NCI-H526 (cell line): ENCODE data around the gene SLC22A14.
"Not testable (repeated sequence)": the region's sequence is repeated elsewhere in the genome, so short reads cannot be mapped to it uniquely, and the experiment has no call there.

ENCODE experiments used
- DNase-seq, 2 experiments: peaks; one replicate each; lab custom pipeline; 2025; lab: John Stamatoyannopoulos, UW

The SLC22A14 gene

GRCh38 chr3:38270606-38271005 lies 11.5 kb upstream of the SLC22A14 start:
- DNase-seq, result no peak

DNA sequence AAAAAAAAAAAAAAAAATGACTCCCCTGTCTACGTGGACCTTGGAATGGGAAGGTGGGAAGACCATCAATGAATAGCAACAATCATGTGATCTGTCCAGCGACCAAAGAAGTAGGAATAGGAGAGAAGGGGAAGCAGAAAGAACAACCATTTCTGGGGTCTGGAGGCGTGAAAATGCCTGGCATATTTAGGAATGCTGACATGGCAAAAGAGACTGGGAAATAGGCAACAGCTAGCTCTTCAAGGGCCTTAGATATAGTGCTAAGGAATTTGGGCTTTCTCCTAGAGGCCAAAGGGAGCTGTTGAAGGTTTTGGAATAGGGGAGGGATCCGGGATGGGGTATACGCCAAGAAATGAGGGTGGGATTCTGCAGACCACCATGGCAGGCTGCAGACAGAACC lies 10.5 kb upstream of the SLC22A14 start:
- DNase-seq, result no peak

DNA sequence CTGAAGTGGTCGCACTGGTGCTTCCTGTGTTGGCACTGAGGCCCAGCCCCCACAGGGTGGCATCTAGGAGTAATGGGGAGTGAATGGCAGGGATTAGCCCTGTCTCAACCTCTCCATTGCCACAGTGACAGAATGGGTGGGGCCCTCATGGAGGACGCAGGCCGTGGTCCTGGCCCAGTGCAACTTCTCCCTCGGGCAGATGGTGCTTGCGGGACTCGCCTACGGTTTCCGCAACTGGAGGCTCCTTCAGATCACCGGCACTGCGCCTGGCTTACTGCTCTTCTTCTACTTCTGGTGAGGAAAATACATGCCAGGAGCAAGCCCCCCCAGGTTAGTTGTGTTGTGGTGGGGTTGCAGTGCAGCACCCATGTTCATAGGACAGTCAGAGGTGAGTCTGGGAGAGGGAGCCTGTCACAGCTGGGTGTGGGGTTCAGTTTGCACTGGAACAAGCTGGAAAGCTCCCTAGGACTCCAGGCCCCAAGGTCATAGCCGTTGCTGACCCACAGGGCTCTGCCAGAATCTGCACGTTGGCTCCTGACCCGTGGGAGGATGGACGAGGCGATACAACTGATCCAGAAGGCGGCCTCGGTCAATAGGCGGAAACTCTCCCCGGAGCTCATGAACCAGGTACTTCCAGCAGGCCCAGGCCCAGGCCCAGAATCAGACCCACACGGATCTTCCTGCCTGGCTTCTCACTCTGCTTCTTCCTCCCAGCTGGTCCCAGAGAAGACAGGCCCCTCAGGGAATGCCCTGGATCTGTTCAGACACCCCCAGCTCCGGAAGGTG lies 7.0 kb upstream of the SLC22A14 start:
- DNase-seq, result no peak

DNA sequence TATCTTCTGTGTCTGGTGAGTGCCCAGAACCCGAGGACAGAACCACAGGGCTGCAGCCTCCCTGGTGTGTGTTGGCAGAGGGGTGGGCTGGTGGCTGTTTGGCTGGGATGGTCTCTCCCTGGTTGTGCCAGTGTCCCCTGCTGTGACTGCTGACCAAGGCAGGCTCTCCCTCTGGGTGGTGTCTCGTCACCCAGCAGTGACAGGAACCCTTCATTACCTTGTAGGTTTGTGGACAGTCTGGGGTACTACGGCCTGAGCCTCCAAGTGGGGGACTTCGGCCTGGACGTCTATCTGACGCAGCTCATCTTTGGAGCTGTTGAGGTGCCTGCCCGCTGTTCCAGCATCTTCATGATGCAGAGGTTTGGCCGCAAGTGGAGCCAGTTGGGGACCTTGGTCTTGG lies 6.4 kb upstream of the SLC22A14 start:
- no peak for DNase-seq

GRCh38 chr3:38276081-38276916 lies 5.8 kb upstream of the SLC22A14 start:
- DNase-seq, result no peak

GRCh38 chr3:38276917-38277630 lies 5.0 kb upstream of the SLC22A14 start:
- DNase-seq, result no peak

DNA sequence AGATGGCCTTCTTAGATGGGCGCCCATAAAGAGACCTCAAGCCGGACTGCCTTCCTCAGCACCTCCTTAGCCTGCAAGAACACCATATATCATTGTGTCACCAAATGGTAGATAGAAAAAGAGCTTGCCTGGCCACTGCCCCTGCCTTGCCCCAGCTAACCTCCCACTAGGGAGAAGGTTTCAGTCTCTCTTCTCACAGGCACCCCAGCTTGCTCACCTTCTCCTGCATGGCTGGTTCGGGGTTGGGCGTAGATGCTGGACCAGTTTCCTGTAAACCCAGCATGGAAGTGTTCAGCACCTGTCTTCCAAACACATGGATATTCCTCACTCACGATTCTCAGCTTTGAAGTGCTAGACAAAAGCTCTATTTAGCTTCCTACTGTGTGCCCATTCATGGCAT lies 3.3 kb upstream of the SLC22A14 start:
- no peak for DNase-seq

- no peak for DNase-seq
Measured at GRCh38 chr3:38283810-38284755, 2.0 kb downstream of the SLC22A14 start.

DNA sequence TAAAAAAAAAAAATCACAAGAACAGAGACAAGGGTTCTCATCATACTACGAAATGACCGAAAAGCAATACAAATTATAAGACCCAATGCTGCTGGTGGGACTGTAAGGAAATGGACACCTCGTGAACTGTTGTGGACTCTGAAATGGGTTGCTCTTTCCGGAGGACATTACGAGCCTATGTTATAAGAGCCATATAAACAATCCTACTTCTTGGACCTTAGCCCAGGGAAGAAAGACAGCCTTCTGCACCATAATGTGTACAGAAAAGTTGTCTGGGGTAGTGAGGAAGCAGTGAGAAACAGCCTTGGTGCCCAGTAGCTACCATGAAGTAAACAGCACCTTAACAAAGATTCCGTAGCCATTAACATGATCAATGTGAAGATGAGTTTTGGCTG lies 2.7 kb downstream of the SLC22A14 start:
- DNase-seq, result no peak

DNA sequence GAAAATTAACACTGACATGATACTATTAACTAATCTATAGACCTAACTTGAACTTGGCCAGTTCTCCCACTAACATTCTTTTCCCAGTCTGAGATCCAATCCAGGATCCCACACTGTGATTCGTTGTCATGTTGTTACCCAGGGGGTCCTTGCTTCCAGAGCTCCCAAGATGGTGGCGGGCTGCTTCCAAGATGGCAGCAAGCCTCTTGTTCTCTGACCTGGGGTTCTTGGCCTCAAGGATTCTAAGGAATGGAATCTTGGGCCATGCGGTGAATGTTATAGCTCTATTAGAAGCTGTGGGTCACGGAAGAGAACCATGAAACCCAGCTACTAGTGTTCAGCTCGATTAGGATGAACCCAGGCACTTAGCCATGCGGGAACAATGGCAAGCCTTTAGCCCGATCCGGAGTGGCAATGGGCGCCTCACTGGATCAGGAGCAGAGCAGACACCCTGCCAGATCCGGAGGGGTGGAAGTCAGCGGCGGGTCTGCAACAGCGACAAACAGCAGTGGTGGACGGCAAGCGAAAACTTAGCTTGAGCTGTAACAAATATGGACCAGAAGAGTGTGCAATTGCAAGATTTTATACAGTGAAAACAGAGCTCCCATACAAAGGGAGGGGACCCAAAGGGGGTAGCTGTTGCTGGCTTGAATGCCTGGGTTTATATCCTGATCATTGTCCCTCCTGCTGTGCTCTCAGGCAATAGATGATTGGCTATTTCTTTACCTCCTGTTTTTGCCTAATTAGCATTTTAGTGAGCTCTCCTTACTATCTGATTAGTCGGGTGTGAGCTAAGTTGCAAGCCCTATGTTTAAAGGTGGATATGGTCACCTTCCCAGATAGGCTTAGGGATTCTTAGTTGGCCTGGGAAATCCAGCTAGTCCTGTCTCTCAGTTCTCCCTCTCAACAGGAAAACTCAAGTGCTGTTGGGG lies 7.5 kb downstream of the SLC22A14 start:
- not testable (repeated sequence) for DNase-seq

- DNase-seq, result not testable (repeated sequence)
Measured at GRCh38 chr3:38297053-38297452, 15.0 kb downstream of the SLC22A14 start.

DNA sequence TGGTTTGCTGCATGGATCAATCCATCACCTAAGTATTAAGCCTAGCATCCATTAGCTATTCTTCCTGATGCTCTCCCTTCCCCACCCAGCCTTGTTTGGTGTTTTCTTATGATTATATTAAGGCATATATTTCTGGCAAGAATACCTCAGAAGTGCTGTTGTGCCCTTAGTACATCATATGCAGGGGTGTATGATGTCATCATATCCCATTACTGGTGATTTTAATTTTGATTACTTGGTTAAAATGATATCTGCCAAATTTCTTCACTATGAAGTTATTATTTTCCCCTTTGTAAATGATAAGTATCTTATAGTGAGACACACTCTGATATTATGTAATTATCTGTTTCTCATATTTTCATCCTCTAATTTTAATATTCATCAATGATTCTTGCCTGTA lies 15.4 kb downstream of the SLC22A14 start:
- no peak for DNase-seq

DNA sequence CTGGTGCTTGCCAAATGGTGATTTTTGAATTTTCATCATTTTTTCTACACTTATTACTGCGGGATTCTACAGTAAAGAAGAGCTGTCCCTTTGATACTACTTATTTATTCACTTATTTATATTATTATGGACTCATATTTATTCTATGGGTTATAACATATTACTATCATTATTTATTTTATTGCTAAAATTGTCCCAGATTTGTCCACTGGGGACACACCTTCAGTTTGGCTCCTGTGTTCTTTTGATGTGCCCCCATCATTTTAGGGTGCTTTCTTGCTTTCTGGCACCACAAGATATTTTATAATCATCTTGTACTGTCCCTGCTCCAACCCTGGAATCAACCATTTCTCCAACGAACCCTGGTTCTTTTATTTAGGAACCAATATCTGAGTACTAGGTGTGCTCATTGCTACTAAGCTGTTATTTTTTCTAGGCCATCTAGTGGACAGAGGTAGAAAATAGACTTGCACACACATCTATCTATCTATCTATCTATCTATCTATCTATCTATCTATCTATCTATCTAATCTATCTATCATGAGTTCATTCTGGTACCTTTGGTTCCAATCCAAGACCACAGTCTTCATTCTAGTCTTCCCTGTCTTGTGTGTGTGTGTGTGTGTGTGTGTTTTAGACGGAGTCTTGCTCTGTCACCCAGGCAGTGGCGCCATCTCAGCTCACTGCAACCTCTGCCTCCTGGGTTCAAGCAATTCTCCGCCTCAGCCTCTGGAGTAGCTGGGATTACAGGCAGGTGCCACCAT lies 16.0 kb downstream of the SLC22A14 start:
- DNase-seq, result no peak

DNA sequence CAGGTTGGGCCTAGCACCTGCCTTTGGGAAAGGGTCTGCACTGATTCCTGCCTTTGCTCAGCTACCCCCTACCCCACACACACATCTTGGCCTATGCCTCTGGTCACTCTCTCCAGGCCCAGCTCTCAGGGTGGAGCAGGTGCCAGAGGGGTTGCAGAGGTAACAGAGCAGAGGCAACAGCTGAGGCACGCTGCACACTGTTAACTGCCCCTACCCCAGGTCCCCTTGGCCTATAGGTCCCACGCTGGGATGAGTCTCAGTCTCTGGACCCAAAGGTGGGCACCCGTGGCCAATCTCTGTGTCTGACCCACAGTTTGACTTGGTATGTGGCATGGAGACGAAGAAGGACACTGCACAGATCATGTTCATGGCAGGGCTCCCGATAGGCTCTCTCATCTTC lies 24.8 kb downstream of the SLC22A14 start:
- DNase-seq, result no peak

GRCh38 chr3:38307599-38307998 lies 25.5 kb downstream of the SLC22A14 start:
- no peak for DNase-seq

GRCh38 chr3:38308456-38308855 lies 26.4 kb downstream of the SLC22A14 start:
- DNase-seq, result no peak

- no peak for DNase-seq
Measured at GRCh38 chr3:38311476-38311875, 29.4 kb downstream of the SLC22A14 start.

GRCh38 chr3:38311941-38312340 lies 29.8 kb downstream of the SLC22A14 start:
- DNase-seq, result no peak

DNA sequence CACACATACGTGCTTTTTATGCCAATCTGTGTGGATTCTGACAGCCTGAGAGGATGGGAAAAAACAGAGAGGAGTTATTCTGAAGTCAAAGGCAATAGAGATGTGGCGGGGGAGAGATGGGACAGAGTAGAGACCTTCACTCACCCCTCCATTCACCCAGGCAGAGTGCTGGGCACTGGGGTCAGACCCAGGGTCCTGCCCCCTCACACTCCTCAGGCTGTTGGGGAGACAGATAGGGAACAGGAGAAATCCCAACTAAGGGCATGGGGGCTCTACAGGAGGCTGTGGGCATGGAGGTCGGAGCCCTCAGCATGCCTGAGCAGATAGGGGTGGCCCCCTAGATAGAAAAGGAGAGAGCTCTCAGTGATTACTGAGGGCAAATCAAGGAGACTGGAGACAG lies 30.3 kb downstream of the SLC22A14 start:
- DNase-seq, result no peak

DNA sequence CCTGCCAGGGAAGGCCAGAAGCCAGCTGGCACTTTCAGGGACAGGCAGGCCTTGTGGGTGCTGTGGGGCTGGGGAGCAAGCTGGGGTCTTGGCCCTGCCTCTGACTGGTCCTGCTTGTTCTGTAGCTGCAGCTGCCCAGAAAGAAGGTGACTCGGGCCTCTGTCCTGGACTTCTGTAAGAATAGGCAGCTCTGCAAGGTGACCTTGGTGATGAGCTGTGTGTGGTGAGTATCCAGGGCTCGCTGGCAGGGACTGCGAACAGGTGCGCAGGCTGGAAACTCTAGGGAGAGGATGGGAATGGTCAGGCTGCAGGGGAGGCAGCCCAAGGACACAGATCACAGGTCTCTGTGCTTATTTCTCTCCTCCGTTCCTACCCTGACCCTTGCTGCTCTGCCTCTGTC lies 31.2 kb downstream of the SLC22A14 start:
- DNase-seq, result no peak
